NCI-H146 (cell line): Measurements from ENCODE around the gene INSIG1.

ENCODE experiments used
- DNase-seq: peaks from one replicate; lab custom pipeline; 2025; lab: John Stamatoyannopoulos, UW

The INSIG1 gene

DNA sequence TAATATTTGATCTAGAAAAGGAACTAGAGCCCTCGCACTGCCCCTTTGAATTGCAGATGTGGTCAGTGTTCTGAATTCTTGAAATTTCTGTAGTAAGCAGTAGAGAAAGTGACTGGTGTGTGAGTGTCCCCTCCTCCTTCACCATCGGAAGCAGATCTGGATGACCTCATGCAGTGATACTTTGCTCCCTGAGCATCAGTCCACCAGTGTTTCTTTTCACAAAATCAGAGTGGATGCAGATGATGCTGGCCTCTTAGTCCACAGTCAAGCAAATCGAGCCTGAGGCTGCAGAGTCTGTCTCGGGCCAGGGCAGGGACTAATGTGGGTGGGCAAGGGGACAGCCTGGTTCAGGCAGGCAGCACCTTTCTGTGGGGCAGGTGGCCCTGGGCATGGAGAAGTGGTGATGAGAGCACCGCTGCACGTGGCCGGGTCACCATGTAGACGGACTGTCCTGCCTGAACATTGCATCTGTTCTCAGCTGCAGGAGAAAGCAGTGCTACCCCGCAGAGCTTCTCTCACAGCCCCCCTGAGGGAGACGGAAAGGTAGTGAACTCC is 5.4 kb downstream of the INSIG1 start:
- no peak for DNase-seq

DNA sequence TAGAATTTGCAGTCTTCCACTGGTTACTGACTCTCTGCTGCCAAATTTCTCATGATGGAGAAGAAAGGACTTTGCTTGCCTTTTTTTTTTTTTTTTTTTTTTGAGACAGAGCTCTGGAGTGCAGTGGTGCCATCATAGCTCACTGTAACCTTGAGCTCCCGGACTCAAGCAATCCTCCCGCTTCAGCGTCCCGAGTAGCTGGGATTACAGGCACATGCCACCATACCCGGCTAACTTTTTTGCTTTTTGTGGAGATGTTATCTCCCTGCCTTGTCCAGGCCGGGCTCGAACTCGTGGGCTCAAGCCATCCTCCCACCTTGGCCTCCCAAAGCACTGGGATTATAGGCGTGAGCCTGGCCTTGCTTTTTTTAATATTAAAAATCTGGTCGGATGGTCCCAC is 6.2 kb downstream of the INSIG1 start:
- DNase-seq = no peak

DNA sequence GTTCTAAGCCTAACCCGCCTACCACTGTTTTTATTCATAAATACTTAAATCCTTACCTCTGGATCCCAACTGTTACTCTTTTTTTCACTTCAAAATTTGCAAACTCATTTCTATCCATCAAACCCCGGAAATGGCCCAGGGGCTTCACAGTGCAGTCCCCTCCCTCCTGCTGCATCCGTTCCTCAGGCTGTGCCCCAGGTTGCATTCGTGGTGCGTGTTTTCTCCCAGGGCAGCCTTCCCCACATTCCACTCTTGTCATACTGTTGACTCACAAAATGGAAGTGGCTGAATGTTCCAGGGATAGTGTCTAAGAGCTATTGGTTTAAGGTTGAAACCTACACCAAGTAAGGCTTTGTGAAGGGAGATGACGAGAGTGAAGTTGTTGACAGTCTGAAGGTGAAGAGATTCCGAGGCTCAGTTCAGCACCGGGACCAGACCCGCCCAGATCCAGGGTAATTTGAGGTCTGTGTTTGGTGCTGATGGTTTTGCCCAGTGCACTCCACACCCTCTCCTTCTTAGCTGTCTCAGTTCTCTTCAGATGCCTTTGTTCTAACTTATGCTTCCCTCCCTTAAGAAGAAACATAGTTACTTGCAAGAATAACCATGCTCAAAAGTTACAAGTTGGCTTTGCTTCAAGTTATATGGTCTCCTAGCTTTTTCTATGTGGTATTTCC is 7.7 kb downstream of the INSIG1 start:
- no peak for DNase-seq

DNA sequence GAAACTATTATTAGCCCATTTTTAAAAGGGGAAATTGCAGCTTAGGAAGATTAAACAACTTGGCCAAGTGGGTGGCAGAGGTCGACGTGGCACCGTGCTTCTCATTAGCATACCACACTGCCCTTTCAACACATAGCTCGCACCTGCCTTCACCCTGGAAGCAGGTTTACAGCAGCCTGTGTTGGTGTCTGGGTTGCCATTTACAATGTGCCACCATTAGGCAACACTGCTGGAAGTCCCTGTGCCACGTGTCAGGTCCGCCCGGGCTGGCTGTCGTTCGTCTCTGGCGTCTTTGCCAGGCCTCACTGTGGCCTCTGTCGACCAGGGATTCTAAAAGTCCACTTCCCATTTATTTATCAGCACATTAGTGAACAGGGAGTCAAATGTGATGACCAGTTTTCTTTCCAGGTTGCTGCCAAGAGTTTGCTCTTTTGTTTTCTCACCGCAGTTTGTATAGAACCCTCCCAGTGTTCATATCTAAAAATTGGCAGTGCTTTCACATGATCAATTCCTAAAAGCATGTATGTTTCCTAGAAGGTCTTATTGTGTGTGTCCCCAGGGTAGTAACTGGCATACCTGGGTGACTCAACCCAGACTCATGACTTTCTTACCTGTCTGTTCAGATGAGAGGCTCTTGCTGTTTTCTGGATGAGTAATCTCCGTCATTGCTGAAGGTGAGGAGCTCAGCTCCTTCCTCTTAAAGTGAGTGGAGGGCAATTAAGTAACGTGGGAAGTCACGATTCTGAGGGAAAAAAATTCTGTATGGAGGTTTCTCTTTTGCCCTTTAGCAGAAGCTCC is 9.2 kb downstream of the INSIG1 start:
- no peak for DNase-seq

DNA sequence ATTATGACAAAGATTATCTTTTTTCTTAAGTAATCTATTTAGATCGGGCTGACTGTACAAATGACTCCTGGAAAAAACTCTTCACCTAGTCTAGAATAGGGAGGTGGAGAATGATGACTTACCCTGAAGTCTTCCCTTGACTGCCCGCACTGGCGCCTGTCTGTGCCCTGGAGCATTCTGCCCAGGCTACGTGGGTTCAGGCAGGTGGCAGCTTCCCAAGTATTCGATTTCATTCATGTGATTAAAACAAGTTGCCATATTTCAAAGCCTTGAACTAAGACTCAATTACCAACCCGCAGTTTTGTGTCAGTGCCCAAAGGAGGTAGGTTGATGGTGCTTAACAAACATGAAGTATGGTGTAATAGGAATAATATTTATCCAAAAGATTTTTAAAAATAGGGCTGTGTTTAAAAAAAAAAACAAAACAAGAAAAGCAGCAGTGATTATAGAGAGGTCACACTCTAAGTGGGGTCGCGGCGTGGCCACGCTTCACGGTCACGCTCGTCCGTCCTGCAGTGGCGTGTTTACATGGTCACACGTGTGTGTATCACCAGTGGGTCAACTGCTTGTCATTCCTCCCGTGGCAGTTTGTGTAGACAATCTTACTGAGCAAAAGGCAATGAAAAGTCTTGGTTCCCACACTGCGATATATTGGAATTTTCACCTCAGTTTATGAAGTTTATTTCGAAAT is 10.8 kb downstream of the INSIG1 start:
- no peak for DNase-seq

DNA sequence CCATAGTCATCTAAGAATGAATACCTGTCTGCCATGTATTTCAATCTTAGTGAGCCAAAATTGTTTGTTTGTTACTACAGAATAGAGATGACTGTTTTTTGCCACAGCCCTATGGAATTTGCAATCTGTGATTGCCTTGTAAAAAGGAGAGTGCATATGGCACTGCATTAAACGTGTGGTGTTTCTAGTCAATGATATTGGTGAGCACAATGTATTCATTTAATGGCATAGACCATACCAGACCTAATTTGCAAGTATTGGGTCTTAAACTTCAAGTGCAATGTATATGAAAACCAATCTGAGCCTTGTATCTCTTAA is 11.3 kb downstream of the INSIG1 start:
- DNase-seq = no peak

DNA sequence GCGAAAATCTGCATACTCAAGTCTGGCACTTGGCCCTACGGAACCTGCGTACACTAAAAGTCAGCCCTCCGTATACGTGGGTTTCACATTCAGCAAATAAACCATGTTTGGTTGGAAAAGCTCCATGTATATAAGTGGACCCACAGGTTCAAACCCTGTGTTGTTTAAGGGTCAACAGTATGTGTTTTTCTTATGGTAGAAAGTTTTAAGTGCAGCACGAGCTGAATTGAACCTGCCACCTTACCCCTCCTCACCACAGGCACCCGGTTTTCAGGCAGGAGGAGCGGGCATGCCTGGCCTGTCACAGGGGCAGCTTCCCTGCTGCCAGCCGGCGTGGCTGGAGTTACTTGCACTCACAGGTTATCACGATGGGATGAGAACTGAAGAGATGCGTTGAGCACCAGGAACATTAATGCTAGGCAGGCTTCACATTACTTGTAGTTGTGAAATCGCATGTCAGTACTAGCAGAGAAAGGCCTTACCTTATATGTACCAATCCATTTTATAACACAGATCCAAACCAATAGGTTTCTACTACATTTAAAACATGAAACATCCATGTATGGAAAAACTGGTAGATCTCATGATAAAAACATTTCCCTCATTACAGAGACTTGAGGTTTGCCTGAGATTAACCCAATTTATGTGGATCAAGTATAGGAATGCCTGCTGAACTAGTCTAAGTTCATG is 12.9 kb downstream of the INSIG1 start:
- no peak for DNase-seq

DNA sequence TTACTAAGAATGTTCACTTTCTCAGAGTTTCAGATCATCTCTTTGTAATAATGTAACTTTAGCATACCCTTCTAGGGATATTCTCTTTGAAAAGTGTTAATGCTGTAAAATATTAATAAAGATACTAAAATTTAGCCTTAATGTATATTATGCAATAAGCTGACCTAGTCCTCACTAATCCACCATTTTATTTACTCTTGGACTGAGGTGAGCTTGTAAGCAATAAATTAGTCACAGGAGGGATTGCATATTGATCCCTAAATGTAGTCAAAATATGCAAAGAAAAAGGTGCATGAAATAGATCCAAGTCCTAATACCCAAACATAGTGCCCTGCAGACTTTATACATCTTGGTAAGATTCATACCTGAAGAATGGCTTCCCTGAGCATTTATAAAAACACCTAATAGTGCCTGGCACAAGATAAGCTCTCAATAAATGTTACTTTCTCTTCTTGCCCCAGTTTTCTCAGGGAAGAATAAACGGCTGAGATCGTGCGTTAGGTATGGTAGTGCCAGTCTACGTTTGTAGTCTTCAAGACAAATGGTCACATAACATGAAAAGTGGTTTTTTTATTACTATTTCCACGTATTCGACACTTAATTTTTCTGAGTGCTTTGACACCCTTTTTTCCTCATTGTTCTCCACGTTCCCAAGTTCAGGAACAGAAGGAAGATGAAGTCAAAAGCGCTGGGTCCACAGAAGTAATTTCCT is 14.3 kb downstream of the INSIG1 start:
- DNase-seq = no peak

DNA sequence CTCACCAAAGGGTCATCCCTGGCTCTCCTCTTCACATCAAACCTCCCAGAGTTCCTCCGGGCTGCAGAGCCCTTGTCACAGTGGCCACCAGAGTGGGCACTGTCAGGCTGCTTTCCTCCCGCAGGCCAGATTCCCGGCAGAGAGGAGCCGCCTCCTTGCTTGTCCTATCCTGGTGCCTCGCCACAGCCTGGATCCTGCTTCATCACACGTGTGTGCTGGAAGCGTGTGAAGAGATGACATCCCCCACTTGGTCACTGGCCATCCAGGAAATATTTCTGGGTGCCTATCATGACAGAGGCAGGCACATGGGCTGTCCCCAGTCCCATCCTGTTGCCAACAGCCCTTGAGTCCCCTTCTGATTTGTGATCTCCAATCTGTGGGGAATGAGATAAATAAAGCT is 15.0 kb downstream of the INSIG1 start:
- no peak for DNase-seq

DNA sequence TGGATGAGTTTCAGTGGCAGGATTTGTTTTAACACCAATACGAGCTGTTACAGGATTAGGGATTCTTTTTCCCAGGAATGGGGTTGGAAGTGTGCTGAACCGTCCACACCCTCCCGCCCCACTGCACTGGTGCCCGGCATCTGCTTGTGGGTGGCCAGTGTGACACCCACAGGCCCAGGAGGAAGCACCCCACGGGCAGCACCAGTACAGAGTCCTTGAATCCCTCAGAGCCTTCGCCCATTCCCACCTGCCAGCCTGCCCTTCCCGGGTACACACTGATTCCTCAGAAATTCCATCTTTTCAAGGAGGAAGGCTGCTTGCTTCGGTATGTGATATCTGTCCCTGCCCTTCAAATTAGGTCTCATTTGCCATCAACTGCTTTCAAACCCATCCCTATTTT is 15.4 kb downstream of the INSIG1 start:
- no peak for DNase-seq

DNA sequence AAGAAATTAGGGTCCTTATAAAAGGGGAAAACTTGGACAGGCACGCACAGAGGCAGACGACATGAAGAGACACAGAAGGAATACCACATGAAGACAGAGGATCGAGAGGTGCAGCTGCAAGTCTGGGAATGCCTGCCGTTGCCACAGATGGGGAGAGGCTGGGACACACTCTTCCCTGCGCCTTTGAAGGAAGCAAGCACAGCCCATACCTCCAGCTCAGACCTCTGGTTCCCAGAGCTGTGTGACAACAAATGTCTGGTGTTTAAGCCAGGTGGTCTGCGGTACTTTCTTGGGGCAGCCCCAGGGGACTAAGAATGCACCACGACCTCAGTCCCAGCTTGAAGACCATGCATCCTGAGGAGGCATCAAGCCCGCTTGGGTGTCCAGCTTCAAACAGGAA is 18.3 kb downstream of the INSIG1 start:
- DNase-seq = no peak

DNA sequence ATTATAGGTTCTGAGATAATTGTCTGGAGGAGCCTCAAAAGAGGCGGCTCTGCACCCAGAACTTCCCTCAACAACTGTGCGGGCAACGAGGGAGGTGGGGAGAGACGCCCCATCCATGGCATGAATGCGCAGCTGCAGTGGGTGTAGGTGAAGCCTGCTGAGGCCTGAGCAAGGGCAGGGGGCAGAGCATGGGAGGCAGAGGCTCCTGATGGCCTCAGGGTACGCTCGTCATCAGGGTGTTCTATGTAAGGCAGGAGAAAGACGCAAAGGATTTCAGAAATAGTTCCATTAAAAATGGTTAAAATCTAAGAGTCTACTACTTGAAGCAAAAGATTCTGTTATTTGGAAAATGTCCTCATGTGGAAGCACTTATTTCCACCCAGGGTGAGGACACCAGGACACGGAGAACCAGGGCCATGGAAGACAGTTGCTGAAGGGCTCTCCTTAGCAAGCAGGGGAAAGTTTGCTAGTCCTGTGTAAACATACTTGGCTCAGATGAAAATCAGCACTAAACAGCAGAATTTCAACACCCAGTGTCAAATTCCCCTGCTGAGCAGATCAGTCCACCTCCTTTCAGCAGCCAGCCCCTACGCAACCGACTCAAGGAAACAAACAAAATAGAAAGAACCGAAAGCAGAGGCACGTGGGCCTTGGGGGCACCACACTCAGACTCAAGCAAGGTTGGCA is 18.9 kb downstream of the INSIG1 start:
- no peak for DNase-seq

DNA sequence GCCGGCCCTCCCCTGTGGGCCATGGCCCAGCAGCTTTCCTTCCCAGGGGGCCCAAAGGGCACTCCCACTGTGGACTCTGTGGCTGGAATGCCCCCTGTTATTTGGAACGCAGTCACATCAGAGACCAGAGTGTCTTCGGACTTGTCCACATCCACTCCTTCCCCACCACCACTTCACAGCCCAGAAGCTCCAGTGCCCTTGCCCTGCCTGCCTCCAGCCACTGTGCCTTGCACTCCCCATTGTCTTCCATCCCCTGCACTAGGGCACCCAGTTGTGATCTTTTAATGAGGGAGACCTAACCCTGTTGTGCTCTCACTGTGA is 19.4 kb downstream of the INSIG1 start:
- DNase-seq = no peak

DNA sequence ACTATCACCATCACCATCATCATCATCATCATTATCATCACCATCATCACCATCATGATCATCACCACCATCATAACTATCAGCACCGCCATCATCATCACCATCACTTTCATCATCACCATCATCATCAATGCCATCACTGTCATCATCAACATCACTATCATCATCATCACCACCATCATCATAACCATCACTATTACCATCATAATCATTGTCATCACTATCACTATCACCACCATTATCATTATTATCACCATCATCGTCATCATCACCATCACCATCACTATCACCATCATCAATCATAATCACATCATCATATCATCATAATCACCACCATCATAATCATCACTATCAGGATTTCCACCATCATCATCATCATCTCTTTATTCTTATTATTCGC is 20.6 kb downstream of the INSIG1 start:
- no peak for DNase-seq

DNA sequence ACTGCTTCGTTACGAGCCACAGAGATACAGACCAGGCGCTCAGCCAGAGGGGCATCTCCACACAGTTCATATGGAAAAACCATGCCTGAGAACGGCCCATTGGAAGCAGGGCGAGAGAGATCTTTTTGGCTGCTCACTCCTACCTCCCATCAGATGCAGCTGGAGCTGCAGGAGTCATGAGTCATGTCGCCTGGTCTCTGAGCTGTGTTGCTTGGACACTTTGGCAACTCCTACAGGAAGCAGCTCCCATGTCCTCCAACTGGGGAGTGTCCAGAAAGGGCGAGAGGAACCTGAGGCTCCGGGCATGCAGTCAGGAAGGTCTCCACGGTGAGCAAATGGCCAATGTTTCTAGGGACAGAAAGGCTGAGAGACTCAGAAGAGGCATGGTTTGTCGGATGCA is 24.9 kb downstream of the INSIG1 start:
- DNase-seq = no peak

DNA sequence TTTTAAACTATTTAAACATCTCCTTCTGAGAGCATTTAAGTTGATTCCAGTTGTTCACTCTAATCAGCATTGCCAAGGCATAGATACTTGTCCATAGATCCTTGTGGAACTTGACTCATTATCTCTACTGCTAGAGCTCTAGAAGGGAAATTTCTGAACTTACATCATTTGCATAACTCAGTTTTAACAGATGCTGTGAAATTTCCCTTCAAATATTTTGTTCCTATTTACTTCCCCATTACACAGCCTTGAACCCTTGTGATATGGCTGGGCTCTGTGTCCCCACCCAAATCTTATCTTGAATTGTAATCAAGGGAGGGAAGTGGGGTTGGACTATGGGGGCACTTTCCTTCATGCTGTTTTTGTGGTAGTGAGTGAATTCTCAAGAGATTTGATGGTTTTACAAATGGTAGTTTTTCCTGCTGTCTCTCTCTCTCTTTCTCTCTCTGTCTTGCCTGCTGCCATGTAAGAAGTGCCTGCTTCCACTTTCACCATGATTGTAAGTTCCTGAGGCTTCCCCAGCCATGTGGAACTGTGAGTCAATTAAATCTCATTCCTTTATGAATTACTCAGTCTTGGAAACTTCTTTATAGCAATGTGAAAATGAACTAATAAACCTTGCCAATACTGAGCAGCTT is 25.4 kb downstream of the INSIG1 start:
- no peak for DNase-seq

DNA sequence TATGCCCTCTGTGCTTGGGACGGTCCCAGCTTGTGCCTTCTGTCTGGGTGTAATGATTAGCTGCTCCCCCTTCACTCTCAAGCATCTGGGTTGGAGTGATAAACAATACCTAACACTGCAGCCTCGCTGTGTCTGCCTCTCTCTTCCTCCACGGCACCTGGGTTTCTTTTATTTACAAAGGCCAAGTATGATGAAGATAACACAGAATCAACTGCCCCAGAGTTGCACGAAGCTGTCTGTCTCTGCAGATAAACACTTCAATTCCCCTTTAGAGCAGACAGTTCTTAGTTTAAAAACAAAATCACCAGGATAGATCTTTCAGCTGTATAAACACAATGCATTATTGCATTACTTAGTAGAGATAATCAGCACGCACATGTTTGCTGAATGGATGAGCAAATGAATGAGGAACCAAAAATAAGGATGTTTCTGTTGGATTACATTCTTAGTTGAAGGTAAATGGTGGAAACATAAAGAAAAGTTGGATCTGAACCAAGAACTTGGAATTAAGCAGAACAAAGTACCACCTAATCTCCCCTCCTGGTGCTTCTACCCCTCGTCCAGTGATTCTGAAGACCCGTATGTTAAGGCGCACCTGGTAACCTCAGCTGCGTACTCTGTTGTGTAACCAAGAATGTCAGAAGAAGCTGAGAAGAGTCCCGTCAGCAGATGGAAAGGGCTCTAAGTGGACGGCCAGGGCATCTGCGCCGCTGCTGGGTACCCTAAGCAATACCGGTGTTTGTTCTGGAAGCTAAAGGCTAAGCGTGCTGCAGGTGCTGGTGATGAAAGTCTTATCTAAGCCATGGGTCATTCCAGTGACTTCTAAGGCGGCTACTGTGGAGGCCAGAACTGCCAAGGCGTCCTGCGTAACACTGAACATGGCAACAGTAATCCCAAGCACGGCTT is 26.6 kb downstream of the INSIG1 start:
- DNase-seq = no peak

DNA sequence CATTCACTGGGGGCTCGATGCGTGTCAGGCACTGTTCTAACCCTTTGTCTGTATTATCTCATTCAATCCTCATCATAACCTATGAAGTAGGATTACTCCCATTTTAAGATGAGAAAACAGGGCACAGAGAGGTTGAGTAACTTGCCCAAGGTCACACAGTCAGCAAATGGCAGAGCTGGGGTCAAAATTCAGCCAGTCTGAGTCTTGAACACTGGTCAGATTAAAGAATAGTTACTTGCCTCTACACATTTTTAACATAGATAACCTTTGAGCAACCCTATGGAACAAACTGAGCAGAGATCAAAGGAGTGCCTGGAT is 27.2 kb downstream of the INSIG1 start:
- no peak for DNase-seq

DNA sequence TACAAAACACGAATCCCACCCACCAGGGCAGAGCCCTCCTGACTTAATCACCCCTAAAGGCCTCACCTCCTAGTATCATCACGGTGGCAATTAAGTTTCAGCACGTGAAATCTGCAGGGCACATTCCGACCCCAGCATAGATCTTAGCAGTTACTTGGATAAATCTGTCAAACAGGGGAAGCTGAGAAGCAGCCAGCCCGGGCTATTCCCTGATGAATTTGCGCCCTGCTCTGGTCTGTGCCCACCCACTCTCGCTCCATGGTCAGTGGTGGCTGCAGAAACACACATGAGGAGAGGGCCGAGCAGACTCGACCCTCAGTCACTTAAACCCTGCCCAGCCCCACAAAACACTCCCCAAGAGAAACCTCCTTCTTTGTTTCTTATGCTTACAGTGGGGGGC is 28.7 kb downstream of the INSIG1 start:
- no peak for DNase-seq
